HEK293 (cell line): ENCODE measurements around the gene SMIM38.

Experiments used
- CTCF ChIA-PET: fragments of 350-600 bp; formaldehyde crosslinking; extraction: SDS; loops from one replicate; lab custom pipeline; 2021; ENCODE audit warnings: antibody characterized with exemption; lab: Yijun Ruan, JAX
- POLR2A ChIA-PET: fragments of 300-600 bp; formaldehyde crosslinking; extraction: SDS; loops from one replicate; lab custom pipeline; 2020; ENCODE audit warnings: antibody characterized with exemption, inconsistent platforms; lab: Yijun Ruan, JAX
- H3K27ac ChIP-seq: fragments of 200-500 bp; sonication (Bioruptor generic); 2 replicates; pipeline ENCODE4 v1.5.1; 2014; ENCODE audit warnings: low read depth, low read length, control low read depth, inconsistent platforms; ENCODE audit errors: extremely low read depth
- H3K36me3 ChIP-seq, 2 experiments: fragments of 200-500 bp in 1 of 2; sonication (Bioruptor generic) in 1 of 2; 1 replicate in 1 of 2; 2 replicates in 1 of 2; pipeline ENCODE4 v1.5.1; 2014 to 2017; ENCODE audit warnings: inconsistent platforms in 2 of 2, low read length in 2 of 2; ENCODE audit not compliant: control insufficient read depth in 2 of 2, insufficient read depth in 1 of 2
- H3K4me1 ChIP-seq: fragments of 200-500 bp; sonication (Bioruptor generic); 2 replicates; pipeline ENCODE4 v1.5.1; 2014; ENCODE audit warnings: mild to moderate bottlenecking, low read length, inconsistent platforms; ENCODE audit not compliant: control insufficient read depth, insufficient read depth
- H3K4me3 ChIP-seq: 2 replicates; pipeline ENCODE4 v1.5.1; 2011; ENCODE audit warnings: low read depth, mild to moderate bottlenecking, control low read depth, low read length, moderate library complexity
- H3K9me3 ChIP-seq: fragments of 200-500 bp; sonication (Bioruptor generic); 2 replicates; pipeline ENCODE4 v1.5.1; 2014; ENCODE audit warnings: low read depth, low read length, inconsistent platforms; ENCODE audit not compliant: control insufficient read depth, insufficient read depth
- BCL11A ChIP-seq: fragments of 450-650 bp; formaldehyde crosslinking; IDR thresholded peaks from 2 replicates; pipeline ENCODE4 v1.5.1; 2016; ENCODE audit warnings: low read depth, missing biosample characterization, missing genetic modification characterization
- HOXA7 ChIP-seq: sonication (generic); formaldehyde crosslinking; IDR thresholded peaks from 2 replicates; pipeline ENCODE4 v1.8.1; 2022; ENCODE audit warnings: missing genetic modification reagents, borderline replicate concordance
- IKZF3 ChIP-seq: fragments of 450-650 bp; IDR thresholded peaks from 2 replicates; pipeline ENCODE4 v1.5.0; 2018; ENCODE audit warnings: missing biosample characterization, mild to moderate bottlenecking, missing genetic modification characterization, moderate library complexity
- OVOL3 ChIP-seq: fragments of 450-650 bp; formaldehyde crosslinking; IDR thresholded peaks from 2 replicates; pipeline ENCODE4 v1.5.1; 2016; ENCODE audit warnings: missing biosample characterization, missing genetic modification characterization
- PRDM1 ChIP-seq: fragments of 450-650 bp; formaldehyde crosslinking; IDR thresholded peaks from 2 replicates; pipeline ENCODE4; 2016; ENCODE audit warnings: missing biosample characterization, missing genetic modification characterization
- SP2 ChIP-seq: fragments of 450-650 bp; formaldehyde crosslinking; IDR thresholded peaks from 2 replicates; pipeline ENCODE4 v1.5.1; 2016; ENCODE audit warnings: missing biosample characterization, missing genetic modification characterization
- ZBTB7A ChIP-seq: fragments of 450-650 bp; formaldehyde crosslinking; IDR thresholded peaks from 2 replicates; pipeline ENCODE4 v1.5.1; 2016; ENCODE audit warnings: low read depth, missing biosample characterization, missing genetic modification characterization
- ZNF169 ChIP-seq: fragments of 450-650 bp; formaldehyde crosslinking; IDR thresholded peaks from 2 replicates; pipeline ENCODE4 v1.5.1; 2016; ENCODE audit warnings: missing biosample characterization, missing genetic modification characterization
- ZNF214 ChIP-seq: fragments of 450-650 bp; formaldehyde crosslinking; IDR thresholded peaks from 2 replicates; pipeline ENCODE4 v1.5.1; 2017; ENCODE audit warnings: missing biosample characterization, mild to moderate bottlenecking, missing genetic modification characterization, borderline replicate concordance
- ZNF302 ChIP-seq: fragments of 450-650 bp; formaldehyde crosslinking; IDR thresholded peaks from 2 replicates; pipeline ENCODE4 v1.5.1; 2016; ENCODE audit warnings: missing biosample characterization, missing genetic modification characterization, low read depth
- ZNF530 ChIP-seq: fragments of 450-650 bp; formaldehyde crosslinking; IDR thresholded peaks from 2 replicates; pipeline ENCODE4 v1.5.1; 2016; ENCODE audit warnings: low read depth, missing biosample characterization, missing genetic modification characterization
- ZNF561 ChIP-seq: fragments of 450-650 bp; IDR thresholded peaks from 2 replicates; pipeline ENCODE4 v1.5.1; 2018; ENCODE audit warnings: missing biosample characterization, missing genetic modification characterization, borderline replicate concordance
- ZNF629 ChIP-seq: fragments of 450-650 bp; formaldehyde crosslinking; IDR thresholded peaks from 2 replicates; pipeline ENCODE4 v1.5.1; 2017; ENCODE audit warnings: missing biosample characterization, missing genetic modification characterization
- ZNF747 ChIP-seq: fragments of 450-650 bp; formaldehyde crosslinking; IDR thresholded peaks from 2 replicates; pipeline ENCODE4 v1.5.1; 2016; ENCODE audit warnings: missing biosample characterization, missing genetic modification characterization
- TF ChIP-seq, protein P1 (sequence below): fragments of 450-650 bp; formaldehyde crosslinking; IDR thresholded peaks from 2 replicates; pipeline ENCODE4 v1.5.1; 2016; ENCODE audit warnings: missing biosample characterization, missing genetic modification characterization
- TF ChIP-seq, protein P2 (sequence below): fragments of 450-650 bp; formaldehyde crosslinking; IDR thresholded peaks from 2 replicates; pipeline ENCODE4 v1.5.0; 2017; ENCODE audit warnings: missing biosample characterization, missing genetic modification characterization, borderline replicate concordance
- TF ChIP-seq, protein P3 (sequence below): fragments of 450-650 bp; formaldehyde crosslinking; IDR thresholded peaks from 2 replicates; pipeline ENCODE4 v1.5.1; 2016; ENCODE audit warnings: missing biosample characterization, missing genetic modification characterization
- TF ChIP-seq, protein P4 (sequence below): fragments of 450-650 bp; formaldehyde crosslinking; IDR thresholded peaks from 2 replicates; pipeline ENCODE4 v1.5.1; 2017; ENCODE audit warnings: missing biosample characterization, missing genetic modification characterization
- TF ChIP-seq, protein P5 (sequence below): fragments of 450-650 bp; formaldehyde crosslinking; IDR thresholded peaks from 2 replicates; pipeline ENCODE4 v1.5.1; 2016; ENCODE audit warnings: missing biosample characterization, missing genetic modification characterization
- TF ChIP-seq, protein P6 (sequence below): fragments of 450-650 bp; IDR thresholded peaks from 2 replicates; pipeline ENCODE4 v1.5.1; 2018; ENCODE audit warnings: missing biosample characterization, missing genetic modification characterization

The SMIM38 gene

DNA sequence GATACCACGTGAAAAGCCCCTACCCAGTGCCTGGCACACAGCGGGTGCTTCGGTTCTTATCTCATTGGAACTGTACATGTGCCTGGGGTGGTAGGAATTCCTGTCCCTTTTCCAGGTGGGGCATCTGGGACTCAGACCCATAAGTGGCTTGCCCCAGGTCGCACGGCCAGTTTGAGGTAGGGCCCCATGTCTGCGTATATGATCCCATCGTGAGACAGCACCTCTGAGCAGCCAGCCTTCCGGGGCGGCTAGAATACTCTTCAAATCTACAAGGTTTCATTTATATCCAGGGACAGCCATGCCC is 33.5 kb upstream of the SMIM38 start (continued):
- TF ChIP-seq, protein P1, sequence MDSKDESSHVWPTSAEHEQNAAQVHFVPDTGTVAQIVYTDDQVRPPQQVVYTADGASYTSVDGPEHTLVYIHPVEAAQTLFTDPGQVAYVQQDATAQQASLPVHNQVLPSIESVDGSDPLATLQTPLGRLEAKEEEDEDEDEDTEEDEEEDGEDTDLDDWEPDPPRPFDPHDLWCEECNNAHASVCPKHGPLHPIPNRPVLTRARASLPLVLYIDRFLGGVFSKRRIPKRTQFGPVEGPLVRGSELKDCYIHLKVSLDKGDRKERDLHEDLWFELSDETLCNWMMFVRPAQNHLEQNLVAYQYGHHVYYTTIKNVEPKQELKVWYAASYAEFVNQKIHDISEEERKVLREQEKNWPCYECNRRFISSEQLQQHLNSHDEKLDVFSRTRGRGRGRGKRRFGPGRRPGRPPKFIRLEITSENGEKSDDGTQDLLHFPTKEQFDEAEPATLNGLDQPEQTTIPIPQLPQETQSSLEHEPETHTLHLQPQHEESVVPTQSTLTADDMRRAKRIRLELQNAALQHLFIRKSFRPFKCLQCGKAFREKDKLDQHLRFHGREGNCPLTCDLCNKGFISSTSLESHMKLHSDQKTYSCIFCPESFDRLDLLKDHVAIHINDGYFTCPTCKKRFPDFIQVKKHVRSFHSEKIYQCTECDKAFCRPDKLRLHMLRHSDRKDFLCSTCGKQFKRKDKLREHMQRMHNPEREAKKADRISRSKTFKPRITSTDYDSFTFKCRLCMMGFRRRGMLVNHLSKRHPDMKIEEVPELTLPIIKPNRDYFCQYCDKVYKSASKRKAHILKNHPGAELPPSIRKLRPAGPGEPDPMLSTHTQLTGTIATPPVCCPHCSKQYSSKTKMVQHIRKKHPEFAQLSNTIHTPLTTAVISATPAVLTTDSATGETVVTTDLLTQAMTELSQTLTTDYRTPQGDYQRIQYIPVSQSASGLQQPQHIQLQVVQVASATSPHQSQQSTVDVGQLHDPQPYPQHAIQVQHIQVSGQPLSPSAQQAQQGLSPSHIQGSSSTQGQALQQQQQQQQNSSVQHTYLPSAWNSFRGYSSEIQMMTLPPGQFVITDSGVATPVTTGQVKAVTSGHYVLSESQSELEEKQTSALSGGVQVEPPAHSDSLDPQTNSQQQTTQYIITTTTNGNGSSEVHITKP (tag by site-specific recombination) = no peak

DNA sequence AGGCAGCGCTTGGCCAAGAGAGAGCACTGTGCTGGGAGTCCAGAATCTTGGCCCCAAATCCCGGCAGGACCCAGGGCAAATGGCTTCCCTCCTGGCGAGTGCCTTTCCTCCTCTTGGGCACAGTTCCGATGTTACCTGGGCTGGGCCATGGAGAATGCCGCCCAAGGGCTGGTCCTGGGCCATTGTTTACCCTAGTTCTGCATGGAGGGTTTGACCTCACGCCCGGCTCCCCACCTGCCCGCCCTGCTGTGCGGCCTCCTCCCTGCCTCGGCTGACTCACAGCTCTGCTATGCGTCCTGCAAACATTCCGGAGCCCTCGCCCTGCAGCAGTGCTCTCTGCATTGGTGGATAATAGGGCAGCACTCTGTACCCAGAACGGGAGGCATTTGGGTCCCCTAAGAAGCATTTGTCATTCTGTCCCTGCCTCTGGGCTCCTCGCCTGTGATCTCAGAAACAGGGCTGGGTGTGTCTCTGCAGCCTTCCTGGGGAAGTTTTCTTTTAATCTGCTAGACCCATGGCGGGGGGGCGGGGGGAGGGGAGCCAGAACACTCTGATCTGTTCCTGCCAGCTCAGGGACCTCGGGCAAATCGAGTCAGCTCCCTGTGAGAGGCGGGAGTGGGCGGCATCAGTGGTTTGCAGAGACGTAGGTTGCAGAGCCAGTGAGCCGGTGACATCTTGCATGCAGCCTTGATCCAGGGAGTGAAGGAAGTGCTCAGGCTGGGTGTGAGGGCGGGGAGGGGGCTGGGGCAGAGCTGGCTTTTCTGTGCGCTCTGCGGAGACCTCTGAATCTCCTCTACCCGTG is 32.9 kb upstream of the SMIM38 start:
- Histone ChIP-seq H3K4me3 (peak overlapping the region; percentile 11), H3K27ac (no peak overlapping the region), H3K9me3 (no peaks in the 10 kb centered on the region), H3K36me3 (no peaks in the 10 kb centered on the region), H3K4me1 (no peaks in the 10 kb centered on the region)
- ChIA-PET CTCF (interaction anchor here (0.9 to 2.5 kb wide), 4 partner anchors 9 to 546 kb away, joined by 3 to 17 read pairs (median 3); no protein-coding TSS in a partner anchor), POLR2A (interaction anchor here (1.2 kb wide), 1 partner anchor 9 kb away, joined by 4 read pairs; no protein-coding TSS in a partner anchor)
- no peak for TF ChIP-seq PRDM1 (tag by site-specific recombination)
- no peak for TF ChIP-seq ZNF561
- TF ChIP-seq BCL11A (tag by site-specific recombination) = no peak
- TF ChIP-seq, protein P2, sequence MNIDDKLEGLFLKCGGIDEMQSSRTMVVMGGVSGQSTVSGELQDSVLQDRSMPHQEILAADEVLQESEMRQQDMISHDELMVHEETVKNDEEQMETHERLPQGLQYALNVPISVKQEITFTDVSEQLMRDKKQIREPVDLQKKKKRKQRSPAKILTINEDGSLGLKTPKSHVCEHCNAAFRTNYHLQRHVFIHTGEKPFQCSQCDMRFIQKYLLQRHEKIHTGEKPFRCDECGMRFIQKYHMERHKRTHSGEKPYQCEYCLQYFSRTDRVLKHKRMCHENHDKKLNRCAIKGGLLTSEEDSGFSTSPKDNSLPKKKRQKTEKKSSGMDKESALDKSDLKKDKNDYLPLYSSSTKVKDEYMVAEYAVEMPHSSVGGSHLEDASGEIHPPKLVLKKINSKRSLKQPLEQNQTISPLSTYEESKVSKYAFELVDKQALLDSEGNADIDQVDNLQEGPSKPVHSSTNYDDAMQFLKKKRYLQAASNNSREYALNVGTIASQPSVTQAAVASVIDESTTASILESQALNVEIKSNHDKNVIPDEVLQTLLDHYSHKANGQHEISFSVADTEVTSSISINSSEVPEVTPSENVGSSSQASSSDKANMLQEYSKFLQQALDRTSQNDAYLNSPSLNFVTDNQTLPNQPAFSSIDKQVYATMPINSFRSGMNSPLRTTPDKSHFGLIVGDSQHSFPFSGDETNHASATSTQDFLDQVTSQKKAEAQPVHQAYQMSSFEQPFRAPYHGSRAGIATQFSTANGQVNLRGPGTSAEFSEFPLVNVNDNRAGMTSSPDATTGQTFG (tag by site-specific recombination) = no peak
- TF ChIP-seq, protein P3, sequence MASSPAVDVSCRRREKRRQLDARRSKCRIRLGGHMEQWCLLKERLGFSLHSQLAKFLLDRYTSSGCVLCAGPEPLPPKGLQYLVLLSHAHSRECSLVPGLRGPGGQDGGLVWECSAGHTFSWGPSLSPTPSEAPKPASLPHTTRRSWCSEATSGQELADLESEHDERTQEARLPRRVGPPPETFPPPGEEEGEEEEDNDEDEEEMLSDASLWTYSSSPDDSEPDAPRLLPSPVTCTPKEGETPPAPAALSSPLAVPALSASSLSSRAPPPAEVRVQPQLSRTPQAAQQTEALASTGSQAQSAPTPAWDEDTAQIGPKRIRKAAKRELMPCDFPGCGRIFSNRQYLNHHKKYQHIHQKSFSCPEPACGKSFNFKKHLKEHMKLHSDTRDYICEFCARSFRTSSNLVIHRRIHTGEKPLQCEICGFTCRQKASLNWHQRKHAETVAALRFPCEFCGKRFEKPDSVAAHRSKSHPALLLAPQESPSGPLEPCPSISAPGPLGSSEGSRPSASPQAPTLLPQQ (tag by site-specific recombination) = peak; percentile 30; the same call in 1 of the 2 replicates
- no peak for TF ChIP-seq ZNF214
- TF ChIP-seq, protein P4, sequence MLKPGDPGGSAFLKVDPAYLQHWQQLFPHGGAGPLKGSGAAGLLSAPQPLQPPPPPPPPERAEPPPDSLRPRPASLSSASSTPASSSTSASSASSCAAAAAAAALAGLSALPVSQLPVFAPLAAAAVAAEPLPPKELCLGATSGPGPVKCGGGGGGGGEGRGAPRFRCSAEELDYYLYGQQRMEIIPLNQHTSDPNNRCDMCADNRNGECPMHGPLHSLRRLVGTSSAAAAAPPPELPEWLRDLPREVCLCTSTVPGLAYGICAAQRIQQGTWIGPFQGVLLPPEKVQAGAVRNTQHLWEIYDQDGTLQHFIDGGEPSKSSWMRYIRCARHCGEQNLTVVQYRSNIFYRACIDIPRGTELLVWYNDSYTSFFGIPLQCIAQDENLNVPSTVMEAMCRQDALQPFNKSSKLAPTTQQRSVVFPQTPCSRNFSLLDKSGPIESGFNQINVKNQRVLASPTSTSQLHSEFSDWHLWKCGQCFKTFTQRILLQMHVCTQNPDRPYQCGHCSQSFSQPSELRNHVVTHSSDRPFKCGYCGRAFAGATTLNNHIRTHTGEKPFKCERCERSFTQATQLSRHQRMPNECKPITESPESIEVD = no peak
- no peak for TF ChIP-seq ZNF747
- TF ChIP-seq ZNF530 (tag by site-specific recombination) = no peak
- peak; percentile 33; the same call in 1 of the 2 replicates for TF ChIP-seq SP2 (tag by site-specific recombination)
- no peak for TF ChIP-seq ZNF302 (tag by site-specific recombination)
- TF ChIP-seq, protein P5, sequence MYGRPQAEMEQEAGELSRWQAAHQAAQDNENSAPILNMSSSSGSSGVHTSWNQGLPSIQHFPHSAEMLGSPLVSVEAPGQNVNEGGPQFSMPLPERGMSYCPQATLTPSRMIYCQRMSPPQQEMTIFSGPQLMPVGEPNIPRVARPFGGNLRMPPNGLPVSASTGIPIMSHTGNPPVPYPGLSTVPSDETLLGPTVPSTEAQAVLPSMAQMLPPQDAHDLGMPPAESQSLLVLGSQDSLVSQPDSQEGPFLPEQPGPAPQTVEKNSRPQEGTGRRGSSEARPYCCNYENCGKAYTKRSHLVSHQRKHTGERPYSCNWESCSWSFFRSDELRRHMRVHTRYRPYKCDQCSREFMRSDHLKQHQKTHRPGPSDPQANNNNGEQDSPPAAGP (tag by site-specific recombination) = peak; percentile 95
- TF ChIP-seq ZBTB7A = no peak
- TF ChIP-seq OVOL3 = no peak
- peak; percentile 92 for TF ChIP-seq ZNF629 (tag by site-specific recombination)
- TF ChIP-seq, protein P6, sequence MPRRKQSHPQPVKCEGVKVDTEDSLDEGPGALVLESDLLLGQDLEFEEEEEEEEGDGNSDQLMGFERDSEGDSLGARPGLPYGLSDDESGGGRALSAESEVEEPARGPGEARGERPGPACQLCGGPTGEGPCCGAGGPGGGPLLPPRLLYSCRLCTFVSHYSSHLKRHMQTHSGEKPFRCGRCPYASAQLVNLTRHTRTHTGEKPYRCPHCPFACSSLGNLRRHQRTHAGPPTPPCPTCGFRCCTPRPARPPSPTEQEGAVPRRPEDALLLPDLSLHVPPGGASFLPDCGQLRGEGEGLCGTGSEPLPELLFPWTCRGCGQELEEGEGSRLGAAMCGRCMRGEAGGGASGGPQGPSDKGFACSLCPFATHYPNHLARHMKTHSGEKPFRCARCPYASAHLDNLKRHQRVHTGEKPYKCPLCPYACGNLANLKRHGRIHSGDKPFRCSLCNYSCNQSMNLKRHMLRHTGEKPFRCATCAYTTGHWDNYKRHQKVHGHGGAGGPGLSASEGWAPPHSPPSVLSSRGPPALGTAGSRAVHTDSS = no peak
- TF ChIP-seq ZNF169 (tag by site-specific recombination) = no peak
- TF ChIP-seq HOXA7 (CRISPR knock-in tag) = no peak
- TF ChIP-seq IKZF3 (tag by site-specific recombination) = no peak
